GM21515 (cell line): ENCODE measurements around the gene BBOX1.
"Not testable (repeated sequence)": the region's sequence is repeated elsewhere in the genome, so short reads cannot be mapped to it uniquely, and the experiment has no call there.

ENCODE experiments used
- ATAC-seq: cut with Tn5 transposase; IDR thresholded peaks from one replicate; pipeline ENCODE4 v1.9.1; 2021; ENCODE audit not compliant: unreplicated experiment

The BBOX1 gene

GRCh38 chr11:27081056-27081455 lies 40.4 kb downstream of the BBOX1 start:
- no peak for ATAC-seq

- no peak for ATAC-seq
These were observed 42.6 kb downstream of the BBOX1 start for GRCh38 chr11:27083241-27083640.

DNA sequence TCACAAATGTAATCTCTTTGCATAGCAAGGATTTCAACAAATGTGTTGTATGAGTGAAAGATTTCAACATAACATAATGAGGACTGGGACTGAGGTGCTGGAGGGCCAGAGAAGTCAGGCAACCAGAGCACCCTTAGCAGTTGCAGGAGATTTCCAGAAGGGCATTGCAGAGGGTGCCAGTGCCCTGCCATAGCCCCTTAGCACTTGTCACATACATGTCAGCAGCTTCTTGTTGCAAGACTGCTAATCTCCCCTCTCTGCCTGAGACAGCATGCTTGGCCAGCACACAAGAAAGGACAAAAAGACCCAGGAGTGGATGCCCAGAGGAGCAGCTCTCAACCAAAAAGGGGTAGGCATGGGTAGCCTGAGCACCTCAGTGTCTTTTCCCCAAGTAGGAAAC lies 43.2 kb downstream of the BBOX1 start:
- no peak for ATAC-seq

GRCh38 chr11:27084518-27084917 lies 43.9 kb downstream of the BBOX1 start:
- ATAC-seq, result no peak

DNA sequence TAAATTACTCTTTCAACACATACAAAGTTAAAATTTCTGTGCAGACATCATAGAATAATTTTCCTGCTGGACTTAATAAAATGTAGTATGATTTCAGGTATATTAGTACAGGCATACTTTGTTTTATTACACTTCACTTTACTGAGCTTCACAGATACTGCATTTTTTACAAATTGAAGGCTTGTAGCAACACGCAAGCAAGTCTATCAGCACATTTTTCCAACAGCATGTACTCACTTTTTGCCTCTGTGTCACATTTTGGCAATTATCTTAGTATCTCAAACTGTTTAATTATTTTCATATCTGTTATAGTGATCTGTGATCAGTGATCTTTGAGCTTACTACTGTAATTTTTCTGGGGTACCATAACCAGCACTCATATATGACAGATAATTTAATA lies 44.5 kb downstream of the BBOX1 start:
- ATAC-seq, result no peak

GRCh38 chr11:27085605-27086004 lies 45.0 kb downstream of the BBOX1 start:
- no peak for ATAC-seq

DNA sequence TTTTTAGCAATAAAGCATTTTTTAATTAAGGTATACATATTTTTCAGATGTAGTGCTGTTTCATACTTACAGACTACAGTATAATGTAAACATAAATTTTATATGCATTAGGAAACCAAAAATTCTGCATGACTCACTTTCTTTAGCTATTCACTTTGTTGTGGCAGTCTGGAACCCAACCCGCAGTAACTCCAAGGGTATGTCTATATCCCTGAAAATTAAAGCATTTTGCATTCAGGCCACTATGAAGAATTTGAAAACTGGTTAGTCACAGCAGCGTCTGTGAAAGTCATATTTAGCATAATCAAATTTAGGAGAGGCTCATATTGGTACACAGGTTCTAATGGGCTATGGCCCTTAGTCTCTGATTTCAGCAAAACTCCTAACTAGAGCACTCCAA lies 46.8 kb downstream of the BBOX1 start:
- no peak for ATAC-seq

DNA sequence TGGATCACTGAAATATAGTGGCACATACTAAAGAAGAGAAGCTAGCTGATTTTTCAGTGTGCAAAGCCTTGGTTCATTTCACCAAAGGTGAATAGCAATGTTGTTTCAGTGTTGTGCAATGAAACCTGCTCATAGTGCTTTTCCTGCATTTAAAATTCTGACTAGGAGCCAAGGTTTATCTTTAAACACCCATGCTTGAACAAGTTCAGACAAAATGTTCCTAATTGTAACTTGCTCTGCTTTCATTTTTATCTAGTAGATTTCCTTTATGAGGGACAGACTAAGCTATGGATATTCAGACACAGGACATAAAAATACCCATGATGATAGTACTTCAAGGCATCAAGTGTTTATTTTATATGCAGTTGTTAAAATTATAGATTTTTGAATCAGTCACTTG lies 47.7 kb downstream of the BBOX1 start:
- no peak for ATAC-seq

GRCh38 chr11:27089746-27090145 lies 49.1 kb downstream of the BBOX1 start:
- ATAC-seq, result no peak

DNA sequence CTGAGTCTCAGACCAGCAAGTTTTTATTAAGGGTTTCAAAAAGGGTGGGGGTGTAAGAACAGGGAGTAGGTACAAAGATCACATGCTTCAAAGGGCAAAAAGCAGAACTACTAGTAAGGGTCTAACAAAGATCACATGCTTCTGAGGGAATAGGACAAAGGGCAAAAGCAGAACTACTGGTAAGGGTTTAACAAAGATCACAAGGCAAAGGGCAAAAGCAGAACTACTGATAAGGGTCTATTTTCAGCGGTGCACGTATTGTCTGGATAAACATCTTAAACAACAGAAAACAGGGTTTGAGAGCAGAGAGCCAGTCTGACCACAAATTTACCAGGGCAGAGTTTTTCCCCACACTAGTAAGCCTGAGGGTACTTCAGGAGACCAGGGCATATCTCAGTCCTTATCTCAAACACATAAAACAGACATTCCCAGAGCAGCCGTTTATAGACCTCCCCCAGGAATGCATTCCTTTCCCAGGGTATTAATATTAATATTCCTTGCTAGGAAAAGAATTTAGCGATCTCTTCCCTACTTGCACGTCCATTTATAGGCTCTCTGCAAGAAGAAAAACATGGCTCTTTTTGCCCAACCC lies 49.8 kb downstream of the BBOX1 start:
- ATAC-seq, result not testable (repeated sequence)

DNA sequence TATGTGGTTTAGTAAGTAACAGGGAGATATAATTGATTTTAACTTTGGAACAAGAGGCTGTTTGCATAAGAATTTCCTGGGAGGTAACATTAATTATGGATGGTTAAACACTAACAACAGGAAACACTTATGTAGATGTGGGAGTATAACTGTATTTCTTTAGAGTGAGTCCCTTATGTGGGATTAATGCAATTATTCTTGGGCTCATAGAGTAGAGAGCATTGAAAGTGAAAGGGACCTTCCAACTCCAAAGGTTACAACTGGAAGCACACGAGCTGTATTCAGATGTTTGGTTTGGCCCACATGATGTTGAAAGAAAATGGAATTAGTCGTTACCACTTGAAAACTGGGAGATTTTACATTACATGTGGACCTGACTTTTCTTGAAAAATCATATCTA lies 53.5 kb downstream of the BBOX1 start:
- no peak for ATAC-seq

- ATAC-seq, result no peak
These were observed 54.4 kb downstream of the BBOX1 start for GRCh38 chr11:27095059-27095458.

DNA sequence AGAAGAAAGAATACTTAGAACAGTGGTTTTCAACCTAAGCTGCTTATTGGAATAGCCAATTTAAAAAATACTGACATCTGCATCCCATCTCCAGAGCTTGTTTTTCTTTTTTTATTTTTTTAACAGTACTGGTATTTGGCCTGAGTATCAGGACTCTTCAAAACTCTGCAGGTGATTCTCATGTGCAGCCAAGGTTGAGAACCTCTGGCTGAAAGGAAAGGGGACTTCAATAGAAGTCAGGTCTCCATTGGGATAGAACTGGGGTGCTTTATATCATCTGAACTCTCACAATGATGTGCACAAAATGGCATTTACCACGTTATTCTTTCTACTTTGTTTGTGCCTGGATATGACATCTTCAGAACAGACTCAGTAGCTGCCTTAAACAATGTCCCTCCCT lies 55.3 kb downstream of the BBOX1 start:
- ATAC-seq, result no peak

DNA sequence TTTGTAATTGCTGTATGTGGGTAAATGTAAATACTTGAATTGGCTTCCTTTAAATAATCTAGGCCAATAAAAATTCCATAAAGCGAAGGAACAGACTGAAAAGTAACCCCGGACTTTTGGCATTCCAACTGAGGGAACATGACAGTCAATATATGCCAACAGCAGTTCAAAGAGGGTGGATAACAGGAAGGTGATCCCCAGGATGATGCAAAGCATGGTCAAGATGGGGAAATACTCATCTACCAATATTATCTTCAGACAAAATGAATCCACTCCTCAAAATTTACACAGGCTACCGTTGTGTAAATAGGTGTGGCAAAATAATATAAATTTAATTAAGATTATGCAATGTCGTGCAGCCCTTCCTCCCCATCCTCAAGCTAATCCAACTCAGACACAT lies 56.9 kb downstream of the BBOX1 start:
- no peak for ATAC-seq

DNA sequence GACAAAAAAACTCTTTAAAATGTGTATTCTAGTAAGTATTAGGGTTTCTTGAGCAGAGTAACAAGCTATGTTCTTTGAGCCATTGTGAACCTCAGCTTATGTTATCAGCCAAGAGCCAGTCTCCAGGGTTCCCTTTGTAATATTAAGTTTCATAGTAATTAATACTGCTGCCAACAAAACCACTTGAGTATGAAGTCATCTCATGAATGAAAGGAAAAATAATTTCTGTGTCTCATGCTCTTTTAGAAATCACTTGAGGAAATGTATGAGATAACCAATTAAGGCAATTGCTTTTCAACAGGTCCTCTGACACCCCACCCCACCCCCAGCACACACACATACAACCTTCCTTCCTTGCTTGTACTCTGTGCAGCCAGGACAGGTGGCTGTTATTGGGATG lies 59.9 kb downstream of the BBOX1 start:
- no peak for ATAC-seq

DNA sequence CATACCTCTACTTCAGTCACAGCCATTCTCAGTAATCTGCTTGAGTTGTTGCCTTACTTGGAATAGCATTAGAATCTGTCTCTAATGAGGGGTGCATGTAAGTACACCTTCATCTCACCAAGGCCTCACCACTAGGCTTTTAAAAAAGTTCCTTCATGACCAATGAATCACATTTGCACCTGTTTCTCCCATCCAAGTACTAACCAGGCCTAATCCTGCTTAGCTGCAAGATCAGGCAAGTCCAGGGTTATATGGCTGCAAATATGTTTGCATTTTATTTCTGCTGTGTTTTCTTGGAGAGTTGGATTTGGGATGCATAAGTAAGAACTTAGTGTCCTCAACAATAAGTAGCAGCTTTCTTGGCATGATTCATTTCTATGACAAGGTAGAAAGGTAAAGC lies 66.9 kb downstream of the BBOX1 start:
- ATAC-seq, result no peak

GRCh38 chr11:27108809-27109208 lies 68.2 kb downstream of the BBOX1 start:
- no peak for ATAC-seq

DNA sequence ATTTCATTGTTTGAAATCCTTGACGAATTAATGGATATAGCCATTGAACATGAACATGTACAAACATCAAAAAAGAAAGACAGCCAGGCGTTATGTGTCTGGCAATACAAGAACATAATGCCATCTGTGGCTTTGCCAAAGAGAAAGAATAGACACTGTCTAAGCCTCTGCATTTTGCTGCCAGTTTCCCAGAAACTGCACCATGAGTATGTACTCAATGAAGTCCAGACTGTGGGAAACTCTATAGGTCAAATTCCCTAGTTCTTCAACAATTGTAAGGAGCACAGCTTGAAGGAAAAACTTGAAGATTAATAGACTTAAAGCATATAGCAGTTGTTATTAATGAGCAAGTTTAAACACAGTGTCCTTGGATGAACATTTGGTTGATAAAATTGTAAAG lies 71.3 kb downstream of the BBOX1 start:
- no peak for ATAC-seq

DNA sequence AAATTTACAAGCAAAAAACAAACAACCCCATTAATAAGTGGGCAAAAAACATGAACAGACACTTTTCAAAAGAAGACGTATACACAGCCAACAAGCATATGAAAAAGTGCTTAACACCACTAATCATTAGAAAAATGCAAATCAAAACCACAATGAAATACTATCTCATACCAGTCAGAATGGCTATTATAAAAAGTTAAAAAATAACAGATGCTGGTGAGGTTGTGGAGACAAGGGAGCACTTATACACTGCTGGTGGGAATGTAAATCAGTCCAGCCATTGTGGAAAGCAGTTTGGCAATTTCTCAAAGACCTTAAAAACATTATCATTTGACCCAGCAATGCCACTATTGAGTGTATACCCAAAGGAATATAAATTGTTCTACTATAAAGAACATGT lies 72.3 kb downstream of the BBOX1 start:
- ATAC-seq, result no peak

DNA sequence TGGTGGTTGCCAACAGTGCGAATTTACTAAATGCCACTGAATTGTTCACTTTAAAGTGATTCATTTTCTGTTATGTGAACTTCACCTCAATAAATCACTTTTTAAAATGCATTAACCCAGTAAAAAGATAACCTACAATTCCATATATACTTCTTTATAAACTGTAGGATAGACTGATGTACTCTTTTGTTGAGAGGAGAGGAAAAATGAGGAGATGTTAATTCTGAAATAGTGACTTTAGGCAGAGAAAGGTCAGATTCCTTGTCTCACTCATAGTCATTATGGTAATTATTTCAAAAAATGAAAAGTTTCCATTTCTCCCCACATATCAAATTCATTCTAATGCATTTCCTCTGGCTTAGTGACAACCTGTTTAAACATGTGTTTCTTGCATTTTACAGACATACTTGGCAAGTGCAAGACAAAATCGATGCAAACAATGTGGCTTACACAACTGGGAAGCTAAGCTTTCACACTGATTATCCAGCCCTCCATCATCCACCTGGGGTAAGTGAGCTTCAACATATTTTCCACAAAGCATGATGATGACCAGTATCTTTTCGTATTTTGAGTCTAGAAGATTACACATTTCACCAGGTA lies 74.5 kb downstream of the BBOX1 start:
- ATAC-seq, result no peak

- ATAC-seq, result no peak
These were observed 76.1 kb downstream of the BBOX1 start for GRCh38 chr11:27116684-27117083.

DNA sequence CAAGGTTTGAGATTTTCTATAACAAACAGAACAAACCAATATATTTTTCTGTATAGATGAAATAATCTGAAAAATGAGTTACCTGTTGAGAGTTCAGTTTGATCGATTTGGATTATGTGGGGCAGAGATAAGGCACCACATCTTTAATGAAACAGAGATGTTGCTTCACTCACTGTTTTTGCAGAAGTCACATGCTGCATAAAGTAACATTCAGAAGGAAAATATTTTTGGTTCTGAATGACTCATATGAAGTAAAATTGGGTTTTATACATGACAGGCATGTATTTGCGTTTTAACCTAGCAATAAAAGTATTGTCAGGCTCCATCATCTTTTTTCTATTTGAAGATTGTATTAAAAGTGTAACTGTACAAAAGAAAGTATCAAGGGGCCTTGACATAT lies 77.8 kb downstream of the BBOX1 start:
- ATAC-seq, result no peak

DNA sequence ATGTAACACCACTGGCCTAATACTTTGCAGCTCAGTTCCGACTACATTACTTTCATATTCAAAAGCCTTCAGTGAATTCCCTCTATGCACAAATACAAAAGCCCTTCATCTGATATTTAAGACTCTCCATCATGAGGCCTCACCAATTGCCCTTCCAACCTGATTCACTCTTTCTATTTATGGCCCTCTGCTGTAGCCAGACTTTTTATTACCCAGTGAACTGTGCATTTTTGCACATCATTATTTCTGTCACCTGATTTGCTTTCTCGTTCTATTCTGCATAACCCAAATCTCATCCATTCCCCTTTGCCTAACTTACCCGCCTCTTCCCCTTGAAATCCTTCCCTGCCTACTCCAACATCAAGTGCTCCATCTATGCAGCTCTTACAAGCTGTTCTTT lies 78.3 kb downstream of the BBOX1 start:
- ATAC-seq, result no peak
